Right lobe of liver (tissue), 6 donors: ENCODE measurements around the gene CUL5. TPM values are rescaled to one million over a fixed set of nuclear protein-coding genes. Genes with fewer than 3 reads are reported as not detected.

Experiments used
- ATAC-seq, 4 donors: fragments of 200-7000 bp; cut with Tn5 transposase; one replicate each; pipeline ENCODE4 v1.9.1; 2020; ENCODE audit warnings: mild to moderate bottlenecking in 4 of 4, moderate library complexity in 4 of 4
- DNase-seq, 3 donors: peaks; one replicate each; pipeline ENCODE4 v3.0.0-alpha.2; 2020
- H3K27ac ChIP-seq, 3 donors: fragments of 200-600 bp; one replicate each; pipeline ENCODE4 v1.8.0; 2022
- H3K27me3 ChIP-seq, 2 donors: fragments of 200-600 bp; one replicate each; pipeline ENCODE4 v1.8.0; 2022
- H3K36me3 ChIP-seq, 4 donors: fragments of 200-600 bp; sonication (generic) in 1 of 4; one replicate each; pipeline versions ENCODE4 v1.5.1 to v1.8.0; 2017 to 2022; ENCODE audit warnings: control low read depth in 1 of 4
- H3K4me1 ChIP-seq, 4 donors: fragments of 200-600 bp; sonication (generic) in 1 of 4; one replicate each; pipeline versions ENCODE4 v1.5.1 to v1.8.0; 2017 to 2022; ENCODE audit warnings: control low read depth in 1 of 4
- H3K4me3 ChIP-seq, 3 donors: fragments of 200-600 bp; one replicate each; pipeline ENCODE4 v1.8.0; 2022
- H3K9me3 ChIP-seq, 4 donors: fragments of 200-600 bp; sonication (generic) in 1 of 4; one replicate each; pipeline versions ENCODE4 v1.5.1 to v1.8.0; 2017 to 2022; ENCODE audit warnings: control low read depth in 1 of 4
- POLR2A ChIP-seq: fragments of 450-650 bp; IDR thresholded peaks from one replicate; pipeline ENCODE4 v1.6.1; 2017; ENCODE audit warnings: antibody characterized with exemption, mild to moderate bottlenecking
- WGBS: methylation state at CpG from one replicate; pipeline ENCODE4 v1.1.6; 2018; ENCODE audit warnings: low coverage, low lambda C conversion rate; ENCODE audit not compliant: insufficient coverage; ENCODE audit errors: missing lambda C conversion rate; 5-methylcytosine and 5-hydroxymethylcytosine counted together
- intact Hi-C, 2 donors: fragments of 100-400 bp; cut with DNase I; formaldehyde crosslinking; loops; one replicate each; pipeline versions ENCODE4 v1.11.2 to v1.14.1; 2022
- total RNA-seq, 6 experiments: library from RNA; depleted of rRNA in 2 of 6; stranded (reverse); fragments of >200 nt in 2 of 6; fragmentation: NEBNext Ultra II Directional in 3 of 6; extraction: Animal tissue kit (Norgen Biotek cat#: 25700) in 3 of 6; gene quantifications; one replicate each; pipeline versions ENCODE4 v1.1.0 to v1.2.4, GENCODE V29; 2016 to 2023
- TF ChIP-seq, protein P1 (sequence below), 4 donors: fragments of 200-600 bp in 3 of 4; fragments of 450-650 bp in 1 of 4; IDR thresholded peaks; one replicate each; pipeline versions ENCODE4 v1.5.1 to v1.8.0; 2016 to 2022; ENCODE audit warnings: antibody characterized with exemption in 4 of 4, mild to moderate bottlenecking in 2 of 4
- donor health status: DM: no; HTN: yes; CAD: no.
- donor health status: DM: no; HTN: no; CAD: no.
- donor health status: DM: no; HTN: no; CAD: no.
- donor health status: DM: no; HTN: yes; CAD: no.
- donor health status: DM: no; HTN: yes; CAD: no.

CUL5 gene
- total RNA-seq, 6 experiments from 2014 or later = 14.0 to 20.2 (median 17.8) TPM

DNA sequence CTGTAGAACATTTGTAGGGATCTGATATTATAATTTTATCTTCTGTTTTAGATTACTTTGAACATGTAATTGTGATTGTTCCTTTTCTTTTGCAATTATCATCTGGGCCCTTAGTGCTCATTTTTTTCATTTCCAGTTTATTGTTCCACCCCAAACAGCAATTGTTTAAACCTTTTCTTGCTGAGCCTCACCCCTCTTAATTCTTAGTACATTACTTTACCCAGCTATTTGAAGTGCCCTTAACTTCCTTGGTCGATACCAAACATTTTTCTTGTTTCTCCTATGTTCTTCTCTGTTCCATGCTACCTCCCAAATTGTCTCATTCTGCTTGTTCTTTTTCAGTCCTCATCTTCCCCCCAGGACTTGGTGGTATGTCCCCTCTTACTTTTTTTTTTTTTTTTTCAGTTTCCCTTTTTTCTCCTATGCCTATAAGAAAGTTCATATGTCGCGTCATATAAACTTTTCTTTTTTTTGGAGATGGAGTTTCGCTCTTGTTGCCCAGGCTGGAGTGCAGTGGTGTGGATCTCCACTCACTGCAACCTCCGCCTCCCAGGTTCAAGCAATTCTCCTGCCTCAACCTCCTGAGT, 3.5 kb downstream of the CUL5 start:
- intact Hi-C loops = no loop called here
- WGBS = 95% methylated on average over 4 of the region's 5 CpGs
- no peak for TF ChIP-seq POLR2A
- TF ChIP-seq, protein P1, sequence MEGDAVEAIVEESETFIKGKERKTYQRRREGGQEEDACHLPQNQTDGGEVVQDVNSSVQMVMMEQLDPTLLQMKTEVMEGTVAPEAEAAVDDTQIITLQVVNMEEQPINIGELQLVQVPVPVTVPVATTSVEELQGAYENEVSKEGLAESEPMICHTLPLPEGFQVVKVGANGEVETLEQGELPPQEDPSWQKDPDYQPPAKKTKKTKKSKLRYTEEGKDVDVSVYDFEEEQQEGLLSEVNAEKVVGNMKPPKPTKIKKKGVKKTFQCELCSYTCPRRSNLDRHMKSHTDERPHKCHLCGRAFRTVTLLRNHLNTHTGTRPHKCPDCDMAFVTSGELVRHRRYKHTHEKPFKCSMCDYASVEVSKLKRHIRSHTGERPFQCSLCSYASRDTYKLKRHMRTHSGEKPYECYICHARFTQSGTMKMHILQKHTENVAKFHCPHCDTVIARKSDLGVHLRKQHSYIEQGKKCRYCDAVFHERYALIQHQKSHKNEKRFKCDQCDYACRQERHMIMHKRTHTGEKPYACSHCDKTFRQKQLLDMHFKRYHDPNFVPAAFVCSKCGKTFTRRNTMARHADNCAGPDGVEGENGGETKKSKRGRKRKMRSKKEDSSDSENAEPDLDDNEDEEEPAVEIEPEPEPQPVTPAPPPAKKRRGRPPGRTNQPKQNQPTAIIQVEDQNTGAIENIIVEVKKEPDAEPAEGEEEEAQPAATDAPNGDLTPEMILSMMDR (IDR thresholded peaks at IDR 0.05) = no peak
- H3K27me3 ChIP-seq = no peaks in the 10 kb centered on the region
- DNase-seq (no peak), ATAC-seq (no peak)
- H3K9me3 ChIP-seq = no peaks in the 10 kb centered on the region
- H3K27ac ChIP-seq = no peak overlapping the region
- peaks cover 0 to 32% (median 10%) of the 10 kb centered on the region in 4 donors for H3K4me1 ChIP-seq
- no peak overlapping the region for H3K4me3 ChIP-seq
- no peaks in the 10 kb centered on the region for H3K36me3 ChIP-seq

DNA sequence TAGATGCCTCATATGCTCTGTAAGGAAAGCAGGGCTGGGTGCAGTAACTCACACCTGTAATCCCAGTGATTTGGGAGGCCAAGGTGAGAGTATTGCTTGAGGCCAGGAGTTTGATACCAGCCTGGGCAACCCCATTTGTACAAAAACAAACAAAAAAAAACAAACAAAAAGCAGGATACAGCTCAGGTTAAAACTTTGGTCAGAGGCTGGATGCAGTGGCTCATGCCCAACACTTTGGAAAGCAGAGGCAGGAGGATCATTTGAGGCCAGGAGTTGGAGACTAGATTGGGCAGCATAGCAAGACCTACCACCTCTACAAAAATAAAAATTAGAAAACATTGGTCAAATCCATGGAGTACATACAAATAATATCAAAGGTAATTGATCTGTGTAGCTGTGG, 7.9 kb downstream of the CUL5 start:
- peak; percentile 68 to 90 (median 84) for ATAC-seq
- Histone ChIP-seq H3K9me3 (no peaks in the 10 kb centered on the region), H3K4me1 (peaks cover 0 to 15% (median 4%) of the 10 kb centered on the region in 4 donors), H3K36me3 (no peaks in the 10 kb centered on the region), H3K27me3 (no peaks in the 10 kb centered on the region), H3K27ac (no peak overlapping the region), H3K4me3 (no peak overlapping the region)
- no peak for TF ChIP-seq POLR2A
- TF ChIP-seq, protein P1 (IDR thresholded peaks at IDR 0.05) = no peak
- intact Hi-C loops = no loop called here
- DNase-seq = peak in 1 of 3 donors; percentile 46

DNA sequence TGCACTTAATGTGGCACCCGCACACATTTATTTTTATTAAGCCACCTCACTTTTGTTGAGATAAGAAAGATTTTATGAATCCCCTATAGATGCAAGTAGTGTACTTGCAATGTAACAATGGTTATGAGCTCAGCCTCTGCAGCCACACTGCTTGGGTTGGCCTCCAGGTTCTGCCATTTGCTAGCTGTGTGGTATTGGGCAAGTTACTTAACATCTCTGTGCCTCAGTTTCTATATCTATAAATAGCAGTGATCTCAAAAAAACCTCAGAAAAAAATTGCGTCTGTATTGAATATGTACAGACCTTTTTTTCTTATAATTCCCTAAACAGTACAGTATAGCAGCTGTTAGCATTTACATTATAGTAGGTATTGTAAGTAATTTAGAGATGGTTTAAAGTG, 10.0 kb downstream of the CUL5 start:
- H3K4me1 ChIP-seq = peaks cover 0 to 9% (median 4%) of the 10 kb centered on the region in 4 donors
- no peaks in the 10 kb centered on the region for H3K9me3 ChIP-seq
- H3K27me3 ChIP-seq = no peaks in the 10 kb centered on the region
- WGBS = 82% methylated on average over 2 of the region's 2 CpGs
- TF ChIP-seq, protein P1 (IDR thresholded peaks at IDR 0.05) = no peak
- no peak for TF ChIP-seq POLR2A
- no peak for DNase-seq
- intact Hi-C loops = no loop called here
- no peaks in the 10 kb centered on the region for H3K36me3 ChIP-seq
- ATAC-seq = no peak
- H3K27ac ChIP-seq = no peak overlapping the region
- no peak overlapping the region for H3K4me3 ChIP-seq

DNA sequence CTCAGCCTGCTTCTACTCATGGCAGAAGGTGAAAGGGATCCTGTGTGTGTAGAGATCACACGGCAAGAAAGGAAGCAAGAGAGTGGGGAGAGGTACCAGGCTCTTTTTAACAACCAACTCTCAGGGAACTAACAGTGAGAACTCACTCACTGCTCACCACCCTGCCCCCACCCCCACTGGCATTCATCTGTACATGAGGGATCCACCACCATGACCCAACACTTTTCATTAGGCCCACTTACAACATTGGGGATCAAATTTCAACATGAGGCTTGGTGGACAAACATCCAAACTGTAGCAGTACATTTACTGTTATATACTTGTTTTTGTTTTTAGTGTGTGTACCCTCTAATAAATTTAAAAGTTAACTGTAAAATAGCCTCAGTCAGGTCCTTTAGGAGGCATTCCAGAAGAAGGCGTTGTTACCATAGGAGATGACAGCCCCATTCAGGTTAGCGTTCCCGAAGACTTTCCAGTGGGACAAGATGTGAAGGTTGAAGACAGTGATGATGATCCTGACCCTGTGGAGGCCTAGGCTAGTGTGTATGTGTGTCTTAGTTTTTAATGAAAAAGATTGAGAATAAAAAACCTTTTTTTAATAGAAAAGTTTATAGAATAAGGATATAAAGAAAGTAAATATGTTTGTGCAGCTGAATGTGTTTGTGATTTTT, 11.3 kb downstream of the CUL5 start:
- no peak for DNase-seq
- 73% methylated on average over 4 of the region's 4 CpGs for WGBS
- H3K4me1 ChIP-seq = peaks cover 0 to 6% (median 4%) of the 10 kb centered on the region in 4 donors

More for the DNA sequence above, 11.3 kb downstream of the CUL5 start:
- no peak for ATAC-seq
- H3K36me3 ChIP-seq = no peaks in the 10 kb centered on the region
- no peak overlapping the region for H3K27ac ChIP-seq
- H3K27me3 ChIP-seq = no peaks in the 10 kb centered on the region
- no peak overlapping the region for H3K4me3 ChIP-seq
- TF ChIP-seq, protein P1 (IDR thresholded peaks at IDR 0.05) = no peak
- TF ChIP-seq POLR2A = no peak
- no peaks in the 10 kb centered on the region for H3K9me3 ChIP-seq
- intact Hi-C loops = no loop called here
